Inflammatory macrophage treated with lipopolysaccharide for 4 hours (primary cell): ENCODE data around the gene FBRSL1.
A peak's percentile ranks its signal among the peaks of the same experiment; 100 is the strongest.
"Not testable (repeated sequence)": the region's sequence is repeated elsewhere in the genome, so short reads cannot be mapped to it uniquely, and the experiment has no call there.

Source experiments
- DNase-seq: peaks from one replicate; pipeline ENCODE4 v3.0.0-alpha.2; 2020

The FBRSL1 gene

GRCh38 chr12:132489602-132490266 is at the start of gene FBRSL1:
TSS of gene FBRSL1 (plus strand) at chr12:132490151.
- DNase-seq, result peak; percentile 90

- not testable (repeated sequence) for DNase-seq
Measured at GRCh38 chr12:132440420-132440819, 49.5 kb upstream of the FBRSL1 start.

- no peak for DNase-seq
Measured at GRCh38 chr12:132441871-132442863, 47.8 kb upstream of the FBRSL1 start.

GRCh38 chr12:132443091-132443490 is 46.9 kb upstream of the FBRSL1 start:
- no peak for DNase-seq

- no peak for DNase-seq
Measured at GRCh38 chr12:132444283-132444682, 45.7 kb upstream of the FBRSL1 start.

GRCh38 chr12:132444957-132445883 is 44.7 kb upstream of the FBRSL1 start:
- peak; percentile 61 for DNase-seq

- peak; percentile 67 for DNase-seq
Measured at GRCh38 chr12:132445884-132446632, 43.9 kb upstream of the FBRSL1 start.

- DNase-seq, result no peak
Measured at GRCh38 chr12:132446633-132447326, 43.2 kb upstream of the FBRSL1 start.

- no peak for DNase-seq
Measured at GRCh38 chr12:132447327-132447720, 42.6 kb upstream of the FBRSL1 start.

GRCh38 chr12:132447731-132448462 is 42.1 kb upstream of the FBRSL1 start:
- DNase-seq, result no peak

- DNase-seq, result no peak
Measured at GRCh38 chr12:132448463-132448820, 41.5 kb upstream of the FBRSL1 start.

- DNase-seq, result no peak
Measured at GRCh38 chr12:132449565-132450417, 40.2 kb upstream of the FBRSL1 start.

- no peak for DNase-seq
Measured at GRCh38 chr12:132450418-132451171, 39.4 kb upstream of the FBRSL1 start.

- no peak for DNase-seq
Measured at GRCh38 chr12:132451172-132451835, 38.6 kb upstream of the FBRSL1 start.

- no peak for DNase-seq
Measured at GRCh38 chr12:132451836-132452195, 38.1 kb upstream of the FBRSL1 start.

GRCh38 chr12:132452596-132453350 is 37.2 kb upstream of the FBRSL1 start:
- no peak for DNase-seq

GRCh38 chr12:132453361-132454192 is 36.4 kb upstream of the FBRSL1 start:
- no peak for DNase-seq
